Fibroblast of peridontal ligament (primary cell): ENCODE measurements around the gene CCNA2.

Experiments used
- DNase-seq: peaks from one replicate; pipeline ENCODE4 v3.0.0-alpha.2; 2010; ENCODE audit errors: extremely low read depth

CCNA2 gene

DNA sequence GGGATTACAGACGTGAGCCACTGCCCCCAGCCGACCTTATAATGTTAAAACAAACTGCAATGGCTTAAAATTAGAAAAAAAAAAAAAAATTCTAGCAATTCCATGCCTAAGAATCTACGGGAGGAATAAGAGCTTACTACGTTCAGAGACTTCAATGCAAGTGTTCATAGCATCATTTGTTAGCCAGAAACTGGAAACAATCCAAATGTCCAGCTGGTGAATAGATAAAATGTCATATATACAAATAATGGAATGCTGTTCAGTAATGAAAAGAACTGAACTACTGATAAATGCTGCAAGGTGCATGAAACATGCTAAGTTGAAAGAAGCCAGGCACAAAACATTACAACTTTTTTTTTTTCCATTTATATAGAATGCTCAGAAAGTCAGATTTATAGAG lies 17.3 kb downstream of the CCNA2 start:
- DNase-seq = no peak

DNA sequence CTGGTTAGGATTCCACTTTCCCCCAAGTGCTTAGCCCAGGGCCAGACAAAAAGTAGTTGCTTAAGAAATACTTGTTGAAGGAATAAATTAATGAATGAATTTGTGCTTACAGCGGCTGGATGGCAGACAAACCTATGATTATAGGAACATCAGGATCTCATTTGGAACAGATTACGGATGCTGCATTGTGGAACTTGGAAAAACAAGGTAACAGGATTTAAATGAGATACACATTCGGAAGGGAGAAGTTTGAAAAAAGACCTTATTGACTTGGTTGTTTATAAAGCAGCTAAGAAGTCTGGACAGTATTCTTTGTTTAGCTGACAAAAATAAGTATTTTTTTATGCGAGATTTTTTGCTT lies 22.0 kb downstream of the CCNA2 start:
- no peak for DNase-seq

DNA sequence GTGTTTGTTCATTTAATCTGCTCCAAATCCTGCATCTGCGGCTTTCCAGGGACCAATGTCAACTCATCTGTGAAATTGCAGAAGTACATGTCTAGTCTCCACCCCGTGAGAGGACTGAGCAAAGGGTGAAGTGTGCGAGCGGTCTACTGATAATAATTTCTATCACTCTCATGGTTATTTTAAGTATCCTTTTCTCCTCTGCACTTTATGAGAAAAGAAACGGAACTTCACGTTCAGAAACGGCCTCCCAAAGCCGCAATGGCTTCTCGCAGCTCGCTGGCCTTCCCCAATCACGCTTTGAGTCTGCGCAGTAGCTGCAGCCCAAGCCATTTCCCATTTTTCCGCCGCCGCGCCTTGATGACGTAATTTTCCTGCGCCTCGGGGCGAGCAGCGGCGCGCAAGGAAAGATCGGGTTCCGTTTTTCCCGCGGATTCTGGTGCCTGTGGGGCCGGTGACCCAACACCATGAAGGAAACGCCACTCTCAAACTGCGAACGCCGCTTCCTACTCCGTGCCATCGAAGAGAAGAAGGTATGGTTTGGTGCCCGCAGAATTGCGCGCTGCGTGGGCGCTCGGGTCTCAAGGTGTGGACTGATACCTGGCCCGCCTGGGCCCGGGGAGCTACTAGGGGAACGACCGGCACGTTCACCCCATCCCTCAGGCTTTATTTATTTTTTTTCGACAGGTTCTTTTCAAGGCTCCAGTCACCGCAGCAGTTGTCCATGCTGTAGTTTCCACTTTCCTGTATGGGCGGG lies 22.5 kb downstream of the CCNA2 start, which contains the start of gene EXOSC9:
EXOSC9 (plus strand) TSS at position 363 of the 754 bp plus-strand sequence; CDS start at position 465, 102 bp downstream.
- peak; percentile 96 for DNase-seq

DNA sequence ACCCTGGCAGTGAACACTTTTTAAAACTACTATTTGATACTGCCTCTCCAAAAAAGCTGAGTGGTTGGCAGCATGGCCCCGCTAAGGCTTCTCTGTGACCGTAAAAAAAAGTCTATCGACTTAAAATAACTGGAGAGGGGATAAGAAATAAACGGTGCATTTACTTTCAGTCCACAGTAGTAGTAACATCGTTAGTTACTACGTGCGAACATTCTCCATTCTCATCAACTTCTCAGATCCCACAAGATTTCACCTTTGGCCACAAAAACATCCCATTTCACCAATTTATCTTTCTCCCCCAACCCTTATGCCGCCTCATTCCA lies 23.1 kb downstream of the CCNA2 start:
- DNase-seq = no peak

DNA sequence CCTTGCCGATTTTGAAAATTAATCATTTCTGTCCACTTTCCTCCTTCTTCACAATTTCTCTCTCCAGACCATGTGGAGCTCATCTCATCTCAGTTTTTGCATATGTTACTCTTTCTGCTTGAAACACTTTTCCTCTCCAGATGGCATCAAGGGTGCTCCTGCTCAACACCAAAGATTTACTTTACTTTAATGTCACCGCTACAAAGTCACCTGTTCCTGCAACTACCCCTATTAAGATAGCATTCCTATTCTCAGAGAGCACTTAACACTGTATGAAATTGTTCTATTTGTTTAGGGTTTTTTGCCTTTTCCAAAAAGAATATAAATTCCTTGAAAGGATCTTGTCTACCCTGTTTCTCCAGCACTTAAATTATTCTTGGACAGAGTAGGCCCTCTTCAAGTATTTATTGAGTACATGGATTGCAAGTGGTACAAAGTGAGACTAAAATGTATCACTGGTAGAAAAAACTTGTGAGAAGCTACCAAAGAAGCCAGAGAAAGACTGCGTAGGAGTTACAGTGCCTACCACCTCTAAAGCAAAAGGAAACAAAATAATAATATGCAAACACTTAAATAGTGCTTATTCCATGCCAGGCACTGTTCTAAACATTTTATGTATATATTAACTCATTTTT lies 23.7 kb downstream of the CCNA2 start:
- no peak for DNase-seq

DNA sequence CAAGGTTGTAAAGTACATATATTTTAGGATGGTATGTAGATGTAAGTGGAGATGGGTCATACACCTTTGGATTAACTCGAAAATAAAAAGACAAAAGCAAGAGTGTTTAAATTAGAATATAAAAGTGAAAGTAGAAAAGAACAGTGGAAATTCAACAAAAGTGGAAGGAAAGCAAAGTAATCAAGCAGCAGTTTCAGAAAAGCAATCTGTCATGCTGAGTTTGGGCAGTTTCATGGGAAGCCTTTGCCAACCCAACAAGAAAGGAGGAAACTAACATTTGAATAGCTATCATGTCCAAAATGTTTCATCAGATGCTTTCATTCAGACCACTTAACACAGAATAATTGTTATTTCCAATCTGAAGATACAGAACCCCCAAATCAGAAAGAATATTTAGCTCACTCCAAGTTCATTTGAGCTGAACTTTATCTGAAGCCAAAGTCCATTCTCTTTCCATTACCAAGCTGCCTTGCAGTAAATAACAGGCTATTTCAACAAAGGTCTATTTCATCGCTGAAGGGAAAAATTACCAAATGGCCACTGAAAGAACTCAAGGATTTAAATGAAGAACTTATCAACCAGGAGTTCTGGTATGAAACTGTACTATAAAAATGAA lies 24.4 kb downstream of the CCNA2 start:
- DNase-seq = no peak

DNA sequence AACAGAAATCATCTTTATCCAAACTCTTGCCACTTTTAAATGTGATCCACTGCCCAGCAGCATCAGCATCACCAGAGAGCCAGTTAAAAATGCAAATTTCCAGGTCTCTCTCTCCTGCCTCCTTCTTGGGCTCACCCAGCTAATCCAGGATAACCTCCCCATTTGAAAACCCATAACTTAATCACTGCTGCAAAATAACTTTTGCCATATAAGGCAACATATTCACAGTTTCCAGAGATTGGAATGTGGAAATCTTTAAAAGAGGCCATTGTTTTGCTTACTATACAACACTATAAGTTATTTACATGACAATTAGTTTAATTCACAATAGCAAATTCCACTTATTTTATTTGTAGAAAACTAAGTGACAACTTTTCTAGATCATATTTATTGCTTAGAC lies 27.4 kb downstream of the CCNA2 start:
- DNase-seq = no peak

DNA sequence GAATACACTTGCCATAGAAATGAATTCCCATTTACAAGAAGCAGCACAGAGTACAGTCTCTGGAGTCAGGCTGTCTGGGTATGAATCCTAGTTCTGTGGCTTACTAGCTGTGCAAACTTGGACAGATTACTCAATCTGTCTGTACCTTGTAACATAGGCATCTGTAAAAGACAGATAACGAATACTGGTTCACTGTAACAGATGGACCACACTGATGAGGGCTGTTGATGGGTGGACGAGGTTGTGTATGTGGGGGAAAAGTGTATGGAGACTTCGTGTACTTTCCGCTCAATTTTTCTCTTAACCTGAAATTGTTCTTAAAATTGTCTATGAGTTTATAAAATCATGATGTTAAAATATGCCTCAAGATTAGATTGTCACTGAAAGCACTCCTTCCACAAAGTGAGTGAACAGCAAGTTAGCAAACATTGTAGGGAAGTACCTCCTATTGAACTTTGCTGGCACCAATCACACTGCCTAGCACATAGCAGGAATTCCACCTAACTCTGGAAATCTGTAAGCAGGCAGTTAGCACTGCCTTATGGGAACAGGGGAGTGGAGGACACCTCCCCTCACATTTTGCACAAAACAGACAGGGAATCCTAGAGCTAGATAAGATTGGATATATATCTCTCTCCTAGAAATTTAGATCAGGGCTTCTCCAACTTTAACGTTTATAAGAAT lies 29.0 kb downstream of the CCNA2 start:
- no peak for DNase-seq

DNA sequence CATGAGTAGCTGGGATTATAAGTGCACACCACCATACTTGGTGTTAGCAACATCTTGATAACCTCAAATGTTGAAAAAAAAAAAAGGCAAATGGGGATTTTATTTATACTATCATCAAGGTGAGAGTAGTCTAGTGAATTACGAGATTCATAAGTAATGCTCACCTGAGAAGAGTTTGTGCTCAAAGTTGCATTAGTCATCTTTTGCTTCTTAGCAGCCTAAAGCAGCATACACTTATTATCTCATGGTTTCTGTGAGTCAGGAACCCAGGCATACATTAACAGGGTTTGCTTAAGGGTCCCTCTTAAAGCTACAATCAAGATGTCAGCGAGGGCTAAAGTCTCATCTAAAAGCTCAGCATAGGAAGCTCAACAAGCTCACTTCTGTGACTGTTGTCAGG lies 30.7 kb downstream of the CCNA2 start:
- no peak for DNase-seq

DNA sequence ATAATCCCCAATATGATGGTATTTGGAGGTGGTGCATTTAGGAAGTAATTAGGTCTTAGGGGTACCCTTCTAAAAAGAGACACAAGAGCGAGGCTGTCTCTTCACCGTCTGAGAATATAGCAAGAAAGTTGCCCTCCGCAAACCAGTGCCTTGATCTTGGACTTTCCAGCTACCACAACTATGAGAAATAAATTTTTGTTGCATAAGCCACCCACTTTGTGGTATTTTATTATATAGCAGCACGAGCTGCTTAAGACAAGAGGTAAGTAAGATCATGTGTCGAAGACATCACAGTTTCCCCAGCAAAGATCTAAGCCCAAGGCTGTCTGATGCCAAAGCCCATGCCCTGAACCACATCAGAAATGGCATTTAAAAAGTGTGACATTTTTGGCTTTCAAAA lies 32.2 kb downstream of the CCNA2 start:
- DNase-seq = peak; percentile 89

DNA sequence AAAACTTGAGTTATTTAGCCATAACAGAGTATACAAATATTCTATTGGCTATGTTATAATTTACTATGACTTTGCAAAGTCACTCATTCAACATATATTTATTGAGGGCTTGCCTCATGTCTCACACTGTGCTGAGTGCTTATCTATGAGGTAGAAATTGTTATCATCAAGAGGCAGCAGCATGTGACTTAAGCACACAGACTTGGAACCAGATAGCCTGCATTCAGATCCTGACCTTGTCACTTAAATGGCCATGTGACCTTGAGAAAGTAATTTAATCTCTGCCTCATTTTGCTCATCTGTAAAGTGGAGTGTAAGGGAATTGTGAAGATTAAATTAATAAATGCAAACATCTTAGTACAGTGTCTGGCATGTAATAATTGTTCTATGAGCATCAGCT lies 32.7 kb downstream of the CCNA2 start:
- no peak for DNase-seq

DNA sequence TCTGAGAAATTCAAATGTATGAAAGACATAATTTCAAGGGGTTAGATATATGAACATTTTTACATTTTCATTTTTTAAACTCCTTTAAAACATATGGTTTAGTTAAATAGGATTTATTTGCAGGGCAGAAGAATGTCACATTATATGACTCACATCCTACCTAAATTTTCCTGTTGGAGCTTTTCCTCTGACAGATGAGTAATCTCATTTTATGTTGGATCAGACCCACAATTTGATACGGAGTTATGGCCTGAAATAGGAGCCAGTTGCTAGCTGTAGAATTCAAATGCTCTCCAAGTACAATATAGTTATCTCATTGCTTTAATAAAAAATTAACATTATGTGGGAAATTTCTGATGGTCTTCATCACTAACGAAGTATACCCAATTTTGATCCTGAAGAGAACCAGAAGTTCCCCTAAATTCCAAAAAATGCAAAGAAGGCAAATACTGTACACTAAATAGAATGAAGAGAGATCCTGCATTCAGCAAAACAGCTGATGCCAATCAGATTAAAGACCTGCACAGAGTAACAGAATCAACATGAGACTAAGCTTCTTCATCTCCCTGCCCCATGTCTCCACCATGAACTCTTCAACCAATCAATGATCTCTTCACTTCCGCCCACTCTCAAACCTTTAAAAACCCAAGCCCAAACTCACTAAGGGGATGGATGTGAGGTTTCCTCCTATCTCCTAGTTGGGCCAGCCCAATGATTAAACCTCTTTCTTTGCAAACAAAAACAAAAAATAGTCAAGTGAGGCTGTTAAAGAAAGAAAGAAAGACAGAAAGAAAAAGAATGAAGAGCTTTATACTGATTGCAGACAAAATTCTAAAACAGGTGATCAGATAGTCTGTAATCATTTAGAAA lies 33.5 kb downstream of the CCNA2 start:
- DNase-seq = peak; percentile 85

DNA sequence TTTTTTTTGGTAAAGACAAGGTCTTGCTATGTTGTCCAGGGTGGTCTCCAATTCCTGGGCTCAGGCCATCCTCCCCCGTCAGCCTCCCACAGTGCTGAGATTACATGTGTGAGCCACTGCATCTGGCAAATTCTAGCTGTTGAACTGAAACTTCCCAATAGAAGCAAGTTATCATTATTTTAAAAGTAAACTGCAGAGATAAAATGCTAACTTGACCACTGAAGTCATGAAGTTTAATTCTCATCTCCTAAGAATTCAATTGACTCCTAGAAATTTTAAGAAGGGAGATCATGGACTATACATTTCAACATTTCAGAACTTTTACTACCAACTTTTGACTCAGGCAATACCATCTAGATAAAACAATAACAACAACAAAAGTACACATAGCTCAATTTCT lies 34.2 kb downstream of the CCNA2 start:
- peak; percentile 51 for DNase-seq

DNA sequence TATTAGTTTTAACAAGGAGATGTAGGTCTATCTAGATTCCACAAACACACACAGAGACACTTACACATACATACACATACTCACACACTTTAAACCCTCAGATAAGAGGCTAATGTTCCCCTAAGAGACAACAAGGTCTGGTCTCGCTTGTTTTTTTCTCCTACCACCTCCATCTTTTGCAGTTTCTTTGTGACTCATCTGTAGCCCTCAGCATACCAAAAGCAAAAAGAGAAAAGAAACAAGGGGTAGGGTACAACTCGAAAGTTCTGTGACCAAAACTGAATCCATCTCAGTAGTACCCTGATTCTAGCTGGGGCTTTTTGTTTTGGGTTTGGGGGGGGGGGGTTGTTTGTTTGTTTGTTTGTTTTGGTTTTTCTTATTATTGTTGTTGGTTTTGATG lies 34.8 kb downstream of the CCNA2 start:
- no peak for DNase-seq

DNA sequence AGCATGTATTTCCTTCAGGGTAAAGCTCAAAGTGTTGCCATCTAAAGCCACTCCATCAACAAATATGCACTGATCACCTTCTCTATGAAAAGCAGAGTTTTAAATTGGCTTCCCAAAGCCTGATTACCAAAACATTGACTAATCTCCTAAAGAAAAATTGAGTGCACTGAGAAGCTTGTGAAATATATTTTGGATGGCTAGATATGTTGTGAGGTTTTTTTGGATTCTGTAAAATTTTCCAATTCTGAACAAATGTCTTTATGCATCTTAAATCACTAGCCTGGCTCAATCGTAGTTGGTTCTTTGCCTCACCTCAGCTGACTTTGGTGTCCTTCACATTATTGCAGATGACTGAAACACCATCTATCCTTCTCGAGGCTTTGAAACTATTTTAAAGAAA lies 37.5 kb downstream of the CCNA2 start:
- DNase-seq = peak; percentile 65

DNA sequence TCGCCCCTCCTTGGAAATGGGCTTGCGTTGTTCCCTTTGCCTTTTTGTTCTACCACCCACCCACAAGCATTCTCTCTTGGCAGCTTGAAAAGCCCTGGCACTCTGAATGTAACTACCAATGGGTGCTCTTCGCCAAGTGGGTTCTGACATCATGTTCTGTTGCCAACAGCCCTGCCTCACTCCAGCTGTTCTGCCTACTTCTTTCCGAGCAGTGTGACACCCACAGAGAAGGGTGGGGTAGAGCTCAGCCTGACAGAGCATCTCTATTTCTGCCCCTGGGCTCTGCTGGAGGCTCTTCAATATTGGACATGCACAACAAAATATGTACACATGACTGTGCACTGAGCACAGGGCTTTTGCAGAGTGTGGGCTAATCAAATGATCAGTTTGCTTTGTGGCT lies 38.2 kb downstream of the CCNA2 start:
- DNase-seq = peak; percentile 77

DNA sequence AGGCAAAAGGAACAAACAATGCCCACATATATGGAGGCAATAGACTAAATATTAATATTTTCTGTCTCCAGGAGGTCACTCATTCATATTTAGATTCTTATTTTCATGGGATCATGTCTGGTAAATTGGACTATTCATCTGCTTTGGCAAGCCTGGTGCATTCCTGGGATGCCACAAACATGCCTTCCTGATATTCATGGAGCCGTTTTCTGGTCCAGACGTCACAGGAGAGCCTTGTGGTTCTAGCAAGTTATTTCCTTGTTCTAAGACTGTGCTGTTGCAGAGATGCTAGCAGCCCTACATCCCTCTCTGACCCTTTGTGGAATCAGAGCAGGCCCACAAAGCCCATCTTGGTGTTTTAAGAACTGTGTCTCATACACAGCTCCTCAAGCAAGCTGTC lies 38.7 kb downstream of the CCNA2 start:
- DNase-seq = peak; percentile 98

DNA sequence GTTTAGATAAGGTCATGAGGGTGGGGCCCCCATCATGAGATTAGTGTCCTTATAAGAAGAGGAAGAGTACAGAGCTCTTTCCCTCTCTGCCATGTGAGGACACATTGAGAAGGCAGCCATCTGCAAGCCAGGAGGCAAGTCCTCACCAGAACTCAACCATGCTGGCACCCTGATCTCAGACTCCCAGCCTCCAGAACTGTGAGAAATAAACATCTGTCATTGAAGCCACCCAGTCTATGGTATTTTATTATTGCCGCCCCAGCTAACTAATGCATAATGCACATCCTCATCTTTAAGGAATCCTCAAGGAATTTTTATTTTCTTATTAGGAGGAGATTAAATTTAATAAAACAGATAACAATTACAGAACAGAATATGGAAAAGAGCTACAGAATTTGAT lies 39.3 kb downstream of the CCNA2 start:
- no peak for DNase-seq

DNA sequence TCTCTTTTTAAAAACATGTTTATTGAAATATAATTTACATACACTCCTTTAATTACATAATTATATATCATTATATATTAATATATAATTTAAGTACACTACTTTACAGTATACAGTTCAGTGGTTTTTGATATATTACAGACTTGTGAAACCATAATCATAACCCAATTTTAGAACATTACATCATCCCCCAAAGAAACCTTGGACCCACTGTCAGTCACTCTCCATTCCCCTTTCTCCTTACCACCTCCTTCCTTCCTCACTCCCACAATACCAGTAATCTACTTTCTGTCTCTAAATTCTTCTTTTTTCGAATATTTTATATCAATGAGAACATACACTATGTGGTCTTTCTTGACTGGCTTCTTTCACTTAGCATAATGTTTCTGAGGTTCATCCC lies 40.5 kb downstream of the CCNA2 start:
- DNase-seq = peak; percentile 33

DNA sequence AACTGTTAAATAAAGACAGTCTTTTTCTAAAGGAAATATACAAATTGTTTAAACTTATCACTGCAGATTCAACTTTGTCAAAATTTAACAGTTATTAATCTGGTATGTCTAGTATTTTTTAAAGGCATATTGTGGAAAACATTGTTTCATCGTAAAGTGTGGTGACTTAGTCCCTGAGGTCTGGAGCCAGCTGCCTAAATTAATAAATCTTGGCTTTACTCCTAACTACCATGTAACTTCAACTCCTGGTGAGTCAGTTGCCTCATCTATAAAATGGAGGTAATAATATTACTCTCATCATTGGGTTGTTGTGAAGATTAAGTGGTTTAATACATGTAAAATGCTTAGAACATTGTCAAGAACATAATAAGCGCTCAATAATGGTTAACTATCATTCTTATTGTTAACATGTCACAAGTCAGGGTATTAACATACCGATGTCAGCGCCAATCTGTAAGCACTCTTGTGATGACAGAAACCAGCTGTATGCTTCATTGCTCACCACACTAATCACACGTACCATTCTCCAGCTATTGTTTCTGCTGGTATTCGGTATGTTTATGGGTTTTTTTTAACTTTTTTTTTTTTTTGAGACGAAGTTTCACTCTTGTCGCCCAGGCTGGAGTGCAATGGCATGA lies 44.6 kb downstream of the CCNA2 start:
- no peak for DNase-seq

DNA sequence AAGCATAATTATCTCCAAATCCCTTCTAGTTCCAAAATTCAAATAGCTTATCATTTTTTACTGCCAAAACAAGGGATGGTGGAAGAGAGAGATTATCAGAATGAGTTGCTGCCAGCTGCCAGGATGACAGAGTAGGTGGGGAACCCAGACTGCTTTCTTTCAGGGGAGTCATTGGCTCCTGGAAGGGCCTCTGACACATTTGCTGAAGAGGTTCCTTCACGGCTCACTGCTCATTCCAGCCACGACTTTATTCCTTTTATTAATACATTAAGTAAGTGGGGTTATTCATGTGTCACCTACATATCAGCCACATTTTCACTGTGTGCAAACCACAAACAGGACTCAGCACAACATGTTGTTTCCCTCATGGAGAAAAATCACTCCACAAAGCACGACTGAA lies 46.1 kb downstream of the CCNA2 start:
- no peak for DNase-seq
